Activated CD4-positive, CD25-positive, alpha-beta regulatory T cell treated with anti-CD3 and anti-CD28 coated beads, Interleukin-2, amount 50 U/mL, for 72 hours (primary cell): ENCODE measurements around the gene HOXA7.

Experiments used
- DNase-seq: peaks from one replicate; pipeline ENCODE4 v3.0.0; 2021

HOXA7 gene

DNA sequence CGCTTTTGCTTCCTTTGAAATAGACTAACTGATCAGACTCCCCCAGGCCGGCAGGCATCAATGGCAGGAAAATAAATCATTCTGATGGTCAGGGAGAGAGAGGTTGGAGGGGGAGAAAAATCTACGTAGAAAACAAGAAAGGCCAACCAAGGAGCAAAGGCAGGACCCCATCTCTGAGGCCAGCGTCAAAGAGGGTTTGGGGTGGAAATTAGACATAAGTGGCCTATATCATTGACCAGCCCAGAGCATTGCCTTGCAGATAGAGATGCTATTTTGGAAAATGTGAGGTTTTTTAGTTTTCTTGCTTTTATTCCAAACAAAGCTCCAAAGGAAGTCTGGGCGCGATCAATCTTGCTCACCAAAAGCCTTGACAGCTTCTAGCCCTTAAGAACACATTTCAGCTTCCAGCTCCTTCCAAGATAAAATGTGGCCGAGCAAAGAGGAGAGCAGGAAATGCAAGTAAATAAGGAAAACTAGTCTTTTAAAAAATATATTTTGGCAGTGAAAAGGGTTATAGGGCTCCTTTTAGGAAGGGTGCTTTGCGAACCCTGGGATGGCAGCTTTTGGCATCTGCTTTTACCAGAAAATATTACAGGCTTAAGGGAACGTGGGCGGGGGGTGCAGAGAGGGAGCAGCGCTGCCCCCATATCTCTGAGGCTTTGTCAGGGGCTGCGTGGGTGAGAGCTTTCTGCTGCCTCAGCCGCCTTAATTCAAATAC, 52.0 kb downstream of the HOXA7 start:
- no peak for DNase-seq
